GM23338 (cell line): ENCODE data around the gene CFH. TPM values are rescaled to one million over a fixed set of nuclear protein-coding genes. Genes with fewer than 3 reads are reported as not detected.

Experiments
- ATAC-seq: fragments of 200-7000 bp; cut with Tn5 transposase; 3 replicates; pipeline ENCODE4 v1.9.1; 2020
- DNase-seq: peaks from one replicate; pipeline ENCODE4 v3.0.0-alpha.2; 2015; ENCODE audit warnings: low spot score
- H2AFZ ChIP-seq: fragments of 200-600 bp; sonication (generic); 2 replicates; pipeline ENCODE4 v1.8.0; 2016; ENCODE audit warnings: antibody characterized with exemption, mild to moderate bottlenecking, moderate library complexity
- H3F3A ChIP-seq: fragments of 200-600 bp; sonication (generic); replicated peaks from 2 replicates; pipeline ENCODE4 v1.8.0; 2017; ENCODE audit warnings: antibody characterized with exemption, mixed run types, low read depth
- H3K27ac ChIP-seq: fragments of 200-600 bp; sonication (generic); 2 replicates; pipeline ENCODE4 v1.6.1; 2016; ENCODE audit warnings: low read depth
- H3K27me3 ChIP-seq: fragments of 200-600 bp; sonication (generic); 2 replicates; pipeline ENCODE4 v1.8.0; 2016; ENCODE audit warnings: mild to moderate bottlenecking, mixed run types, moderate library complexity; ENCODE audit not compliant: insufficient read depth
- H3K36me3 ChIP-seq: fragments of 200-600 bp; sonication (generic); 2 replicates; pipeline ENCODE4 v1.8.0; 2016; ENCODE audit warnings: mild to moderate bottlenecking; ENCODE audit not compliant: insufficient read depth
- H3K4me1 ChIP-seq: fragments of 200-600 bp; sonication (generic); 2 replicates; pipeline ENCODE4 v1.8.0; 2016; ENCODE audit warnings: mild to moderate bottlenecking, moderate library complexity; ENCODE audit not compliant: insufficient read depth
- H3K4me2 ChIP-seq: fragments of 200-600 bp; sonication (generic); 2 replicates; pipeline ENCODE4 v1.7.1; 2017; ENCODE audit warnings: mixed run types
- H3K4me3 ChIP-seq: fragments of 200-600 bp; sonication (generic); 2 replicates; pipeline ENCODE4 v1.6.1; 2016; ENCODE audit warnings: mixed run types
- H3K79me2 ChIP-seq: fragments of 200-600 bp; sonication (generic); replicated peaks from 2 replicates; pipeline ENCODE4 v1.8.0; 2017; ENCODE audit warnings: mild to moderate bottlenecking; ENCODE audit not compliant: insufficient read depth
- H3K9me2 ChIP-seq: fragments of 200-600 bp; sonication (generic); 2 replicates; pipeline ENCODE4 v1.8.0; 2017; ENCODE audit not compliant: insufficient read depth
- H4K20me1 ChIP-seq: fragments of 200-600 bp; sonication (generic); replicated peaks from 2 replicates; pipeline ENCODE4 v1.8.0; 2017; ENCODE audit warnings: mild to moderate bottlenecking; ENCODE audit not compliant: insufficient read depth
- H3K27ac Mint-ChIP-seq: 2 replicates; pipeline ENCODE4 v1.8.0; 2020; ENCODE audit warnings: inconsistent platforms, mild to moderate bottlenecking, moderate library complexity, mixed read lengths
- H3K27me3 Mint-ChIP-seq: 3 replicates; pipeline ENCODE4 v1.8.0; 2022; ENCODE audit warnings: low read depth, mild to moderate bottlenecking, moderate library complexity, mixed read lengths, inconsistent platforms; ENCODE audit not compliant: insufficient read depth, poor library complexity
- H3K36me3 Mint-ChIP-seq: 3 replicates; pipeline ENCODE4 v1.8.0; 2021; ENCODE audit warnings: low read depth, mild to moderate bottlenecking, inconsistent platforms, moderate library complexity, mixed read lengths
- H3K4me1 Mint-ChIP-seq: 3 replicates; pipeline ENCODE4 v1.8.0; 2020; ENCODE audit warnings: mild to moderate bottlenecking, inconsistent platforms, mixed read lengths
- H3K4me3 Mint-ChIP-seq: 3 replicates; pipeline ENCODE4 v1.8.0; 2021; ENCODE audit warnings: moderate library complexity, mild to moderate bottlenecking, inconsistent platforms, mixed read lengths
- H3K9me3 Mint-ChIP-seq: 3 replicates; pipeline ENCODE4 v1.8.0; 2020; ENCODE audit warnings: moderate library complexity, mild to moderate bottlenecking, inconsistent platforms, mixed read lengths
- EZH2 ChIP-seq: fragments of 200-600 bp; sonication (generic); IDR thresholded peaks from one replicate; pipeline ENCODE4 v1.8.0; 2017; ENCODE audit warnings: antibody characterized with exemption, mild to moderate bottlenecking, low read depth; ENCODE audit not compliant: unreplicated experiment
- EZH2phosphoT487 ChIP-seq: fragments of 200-600 bp; sonication (generic); IDR thresholded peaks from one replicate; pipeline ENCODE4 v1.8.1; 2018; ENCODE audit warnings: antibody characterized with exemption; ENCODE audit not compliant: unreplicated experiment
- JUNB ChIP-seq: IDR thresholded peaks from one replicate; pipeline ENCODE4 v1.6.1; 2016; ENCODE audit warnings: antibody characterized with exemption; ENCODE audit not compliant: unreplicated experiment
- NANOG ChIP-seq: IDR thresholded peaks from 2 replicates; pipeline ENCODE4 v1.6.1; 2016; ENCODE audit warnings: antibody characterized with exemption, borderline replicate concordance
- POLR2AphosphoS5 ChIP-seq: IDR thresholded peaks from 2 replicates; pipeline ENCODE4 v1.6.1; 2016; ENCODE audit warnings: antibody characterized with exemption, low read depth
- STAT1 ChIP-seq: IDR thresholded peaks from one replicate; pipeline ENCODE4 v1.6.1; 2016; ENCODE audit warnings: antibody characterized with exemption; ENCODE audit not compliant: unreplicated experiment
- ZNF114 ChIP-seq: fragments of 250-450 bp; sonication (Bioruptor Pico); IDR thresholded peaks from 2 replicates; pipeline ENCODE4 v1.5.0; 2020; ENCODE audit warnings: mild to moderate bottlenecking, moderate library complexity
- ZNF331 ChIP-seq: fragments of 250-450 bp; sonication (Bioruptor Pico); IDR thresholded peaks from 2 replicates; pipeline ENCODE4 v1.5.0; 2020; ENCODE audit warnings: low read depth, mild to moderate bottlenecking, moderate library complexity
- polyA plus RNA-seq: library from polyadenylated mRNA; unstranded; fragments of >200 nt; fragmentation: Nextera tagmentation; extraction: Ambion mirVana; gene quantifications from 2 replicates; pipeline ENCODE4 v1.2.1, GENCODE V29; 2016
- total RNA-seq: library from RNA; depleted of rRNA; stranded (reverse); fragments of >200 nt; shearing (Covaris generic); gene quantifications from 2 replicates; pipeline ENCODE4 v1.2.3, GENCODE V29; 2014
- TF ChIP-seq, protein P1 (sequence below): fragments of 250-450 bp; sonication (Bioruptor Pico); IDR thresholded peaks from 2 replicates; pipeline ENCODE4 v1.5.0; 2020; ENCODE audit warnings: mild to moderate bottlenecking, moderate library complexity
- TF ChIP-seq, protein P2 (sequence below): IDR thresholded peaks from one replicate; pipeline ENCODE4 v1.6.1; 2018; ENCODE audit warnings: antibody characterized with exemption; ENCODE audit not compliant: unreplicated experiment
- TF ChIP-seq, protein P3 (sequence below): IDR thresholded peaks from 2 replicates; pipeline ENCODE4 v1.6.1; 2016; ENCODE audit warnings: antibody characterized with exemption
- TF ChIP-seq, protein P4 (sequence below), 2 experiments: fragments of 200-600 bp in 1 of 2; sonication (generic) in 1 of 2; conservative IDR thresholded peaks; 2 replicates each; pipeline versions ENCODE4 v1.5.1 to v1.6.1; 2016 to 2017; ENCODE audit warnings: antibody characterized with exemption in 2 of 2, low read depth in 2 of 2, mild to moderate bottlenecking in 2 of 2, moderate library complexity in 1 of 2

Gene CFH
- total and polyA plus RNA-seq, 2 experiments from 2014 or later, result not detected

DNA sequence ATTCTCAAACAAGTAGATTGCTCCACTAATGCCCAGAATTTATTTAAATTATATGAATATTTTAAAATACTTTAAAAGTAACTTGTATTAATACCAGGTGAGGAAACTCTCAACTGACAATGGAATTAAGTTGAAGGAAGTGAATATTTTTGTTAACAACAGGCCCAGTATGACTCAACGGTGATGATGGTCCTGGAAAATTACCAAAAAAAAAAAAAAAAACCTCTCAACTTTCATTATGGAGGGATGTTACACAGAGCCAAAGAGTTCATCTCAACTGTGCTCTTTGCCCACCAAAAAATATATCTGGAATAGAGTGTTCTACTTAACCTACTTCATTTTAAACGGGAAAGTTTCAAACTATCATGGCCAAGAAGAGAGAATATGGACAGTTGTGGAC is 28.3 kb downstream of the CFH start (continued):
- TF ChIP-seq, protein P1, sequence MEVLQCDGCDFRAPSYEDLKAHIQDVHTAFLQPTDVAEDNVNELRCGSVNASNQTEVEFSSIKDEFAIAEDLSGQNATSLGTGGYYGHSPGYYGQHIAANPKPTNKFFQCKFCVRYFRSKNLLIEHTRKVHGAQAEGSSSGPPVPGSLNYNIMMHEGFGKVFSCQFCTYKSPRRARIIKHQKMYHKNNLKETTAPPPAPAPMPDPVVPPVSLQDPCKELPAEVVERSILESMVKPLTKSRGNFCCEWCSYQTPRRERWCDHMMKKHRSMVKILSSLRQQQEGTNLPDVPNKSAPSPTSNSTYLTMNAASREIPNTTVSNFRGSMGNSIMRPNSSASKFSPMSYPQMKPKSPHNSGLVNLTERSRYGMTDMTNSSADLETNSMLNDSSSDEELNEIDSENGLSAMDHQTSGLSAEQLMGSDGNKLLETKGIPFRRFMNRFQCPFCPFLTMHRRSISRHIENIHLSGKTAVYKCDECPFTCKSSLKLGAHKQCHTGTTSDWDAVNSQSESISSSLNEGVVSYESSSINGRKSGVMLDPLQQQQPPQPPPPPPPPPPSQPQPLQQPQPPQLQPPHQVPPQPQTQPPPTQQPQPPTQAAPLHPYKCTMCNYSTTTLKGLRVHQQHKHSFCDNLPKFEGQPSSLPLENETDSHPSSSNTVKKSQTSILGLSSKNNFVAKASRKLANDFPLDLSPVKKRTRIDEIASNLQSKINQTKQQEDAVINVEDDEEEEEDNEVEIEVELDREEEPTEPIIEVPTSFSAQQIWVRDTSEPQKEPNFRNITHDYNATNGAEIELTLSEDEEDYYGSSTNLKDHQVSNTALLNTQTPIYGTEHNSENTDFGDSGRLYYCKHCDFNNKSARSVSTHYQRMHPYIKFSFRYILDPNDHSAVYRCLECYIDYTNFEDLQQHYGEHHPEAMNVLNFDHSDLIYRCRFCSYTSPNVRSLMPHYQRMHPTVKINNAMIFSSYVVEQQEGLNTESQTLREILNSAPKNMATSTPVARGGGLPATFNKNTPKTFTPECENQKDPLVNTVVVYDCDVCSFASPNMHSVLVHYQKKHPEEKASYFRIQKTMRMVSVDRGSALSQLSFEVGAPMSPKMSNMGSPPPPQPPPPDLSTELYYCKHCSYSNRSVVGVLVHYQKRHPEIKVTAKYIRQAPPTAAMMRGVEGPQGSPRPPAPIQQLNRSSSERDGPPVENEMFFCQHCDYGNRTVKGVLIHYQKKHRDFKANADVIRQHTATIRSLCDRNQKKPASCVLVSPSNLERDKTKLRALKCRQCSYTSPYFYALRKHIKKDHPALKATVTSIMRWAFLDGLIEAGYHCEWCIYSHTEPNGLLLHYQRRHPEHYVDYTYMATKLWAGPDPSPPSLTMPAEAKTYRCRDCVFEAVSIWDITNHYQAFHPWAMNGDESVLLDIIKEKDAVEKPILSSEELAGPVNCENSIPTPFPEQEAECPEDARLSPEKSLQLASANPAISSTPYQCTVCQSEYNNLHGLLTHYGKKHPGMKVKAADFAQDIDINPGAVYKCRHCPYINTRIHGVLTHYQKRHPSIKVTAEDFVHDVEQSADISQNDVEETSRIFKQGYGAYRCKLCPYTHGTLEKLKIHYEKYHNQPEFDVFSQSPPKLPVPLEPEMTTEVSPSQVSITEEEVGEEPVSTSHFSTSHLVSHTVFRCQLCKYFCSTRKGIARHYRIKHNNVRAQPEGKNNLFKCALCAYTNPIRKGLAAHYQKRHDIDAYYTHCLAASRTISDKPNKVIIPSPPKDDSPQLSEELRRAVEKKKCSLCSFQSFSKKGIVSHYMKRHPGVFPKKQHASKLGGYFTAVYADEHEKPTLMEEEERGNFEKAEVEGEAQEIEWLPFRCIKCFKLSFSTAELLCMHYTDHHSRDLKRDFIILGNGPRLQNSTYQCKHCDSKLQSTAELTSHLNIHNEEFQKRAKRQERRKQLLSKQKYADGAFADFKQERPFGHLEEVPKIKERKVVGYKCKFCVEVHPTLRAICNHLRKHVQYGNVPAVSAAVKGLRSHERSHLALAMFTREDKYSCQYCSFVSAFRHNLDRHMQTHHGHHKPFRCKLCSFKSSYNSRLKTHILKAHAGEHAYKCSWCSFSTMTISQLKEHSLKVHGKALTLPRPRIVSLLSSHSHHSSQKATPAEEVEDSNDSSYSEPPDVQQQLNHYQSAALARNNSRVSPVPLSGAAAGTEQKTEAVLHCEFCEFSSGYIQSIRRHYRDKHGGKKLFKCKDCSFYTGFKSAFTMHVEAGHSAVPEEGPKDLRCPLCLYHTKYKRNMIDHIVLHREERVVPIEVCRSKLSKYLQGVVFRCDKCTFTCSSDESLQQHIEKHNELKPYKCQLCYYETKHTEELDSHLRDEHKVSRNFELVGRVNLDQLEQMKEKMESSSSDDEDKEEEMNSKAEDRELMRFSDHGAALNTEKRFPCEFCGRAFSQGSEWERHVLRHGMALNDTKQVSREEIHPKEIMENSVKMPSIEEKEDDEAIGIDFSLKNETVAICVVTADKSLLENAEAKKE (CRISPR knock-in tag), result no peak
- no peak for TF ChIP-seq NANOG
- TF ChIP-seq EZH2, result no peak
- no peak for TF ChIP-seq EZH2phosphoT487

DNA sequence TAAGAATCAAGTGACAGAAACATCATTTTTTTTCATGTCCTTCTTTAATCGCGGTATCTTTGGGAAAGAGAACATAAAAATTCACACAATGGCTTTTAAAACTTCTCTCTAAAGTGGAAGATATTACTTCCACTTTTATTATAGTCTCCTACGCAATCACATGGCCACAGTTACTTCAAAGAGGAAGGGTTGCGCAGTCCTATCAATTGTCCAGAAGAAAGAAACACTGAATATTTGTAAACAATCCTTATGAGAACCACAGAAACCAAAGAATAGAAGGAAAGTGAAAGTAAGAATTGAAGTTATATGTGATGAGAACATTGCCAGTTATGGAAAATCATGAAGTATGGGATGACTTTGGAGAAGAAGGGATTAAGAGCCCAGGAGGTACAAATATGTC is 32.6 kb downstream of the CFH start:
- H3K36me3 Mint-ChIP-seq, result no peaks in the 10 kb centered on the region
- no peak overlapping the region for H2AFZ ChIP-seq
- H3K27ac ChIP-seq, result no peak overlapping the region
- H4K20me1 ChIP-seq, result no peaks in the 10 kb centered on the region
- no peaks in the 10 kb centered on the region for H3K79me2 ChIP-seq
- H3K4me1 Mint-ChIP-seq, result no peaks in the 10 kb centered on the region
- H3K4me1 ChIP-seq, result no peaks in the 10 kb centered on the region
- H3K9me3 Mint-ChIP-seq, result no peaks in the 10 kb centered on the region
- H3K4me3 ChIP-seq, result no peak overlapping the region
- H3K27ac Mint-ChIP-seq, result no peak overlapping the region
- no peaks in the 10 kb centered on the region for H3K27me3 ChIP-seq
- no peaks in the 10 kb centered on the region for H3K27me3 Mint-ChIP-seq
- ATAC-seq (no peak), DNase-seq (no peak)
- H3K4me3 Mint-ChIP-seq, result no peak overlapping the region
- no peaks in the 10 kb centered on the region for H3K36me3 ChIP-seq
- H3K4me2 ChIP-seq, result no peak overlapping the region
- H3K9me2 ChIP-seq, result no peaks in the 10 kb centered on the region
- no peaks in the 10 kb centered on the region for H3F3A ChIP-seq
- TF ChIP-seq NANOG (no peak), POLR2AphosphoS5 (no peak), EZH2phosphoT487 (no peak), ZNF114 (CRISPR knock-in tag) (no peak), STAT1 (no peak), EZH2 (no peak), JUNB (no peak), ZNF331 (CRISPR knock-in tag) (no peak)
- TF ChIP-seq, protein P2, sequence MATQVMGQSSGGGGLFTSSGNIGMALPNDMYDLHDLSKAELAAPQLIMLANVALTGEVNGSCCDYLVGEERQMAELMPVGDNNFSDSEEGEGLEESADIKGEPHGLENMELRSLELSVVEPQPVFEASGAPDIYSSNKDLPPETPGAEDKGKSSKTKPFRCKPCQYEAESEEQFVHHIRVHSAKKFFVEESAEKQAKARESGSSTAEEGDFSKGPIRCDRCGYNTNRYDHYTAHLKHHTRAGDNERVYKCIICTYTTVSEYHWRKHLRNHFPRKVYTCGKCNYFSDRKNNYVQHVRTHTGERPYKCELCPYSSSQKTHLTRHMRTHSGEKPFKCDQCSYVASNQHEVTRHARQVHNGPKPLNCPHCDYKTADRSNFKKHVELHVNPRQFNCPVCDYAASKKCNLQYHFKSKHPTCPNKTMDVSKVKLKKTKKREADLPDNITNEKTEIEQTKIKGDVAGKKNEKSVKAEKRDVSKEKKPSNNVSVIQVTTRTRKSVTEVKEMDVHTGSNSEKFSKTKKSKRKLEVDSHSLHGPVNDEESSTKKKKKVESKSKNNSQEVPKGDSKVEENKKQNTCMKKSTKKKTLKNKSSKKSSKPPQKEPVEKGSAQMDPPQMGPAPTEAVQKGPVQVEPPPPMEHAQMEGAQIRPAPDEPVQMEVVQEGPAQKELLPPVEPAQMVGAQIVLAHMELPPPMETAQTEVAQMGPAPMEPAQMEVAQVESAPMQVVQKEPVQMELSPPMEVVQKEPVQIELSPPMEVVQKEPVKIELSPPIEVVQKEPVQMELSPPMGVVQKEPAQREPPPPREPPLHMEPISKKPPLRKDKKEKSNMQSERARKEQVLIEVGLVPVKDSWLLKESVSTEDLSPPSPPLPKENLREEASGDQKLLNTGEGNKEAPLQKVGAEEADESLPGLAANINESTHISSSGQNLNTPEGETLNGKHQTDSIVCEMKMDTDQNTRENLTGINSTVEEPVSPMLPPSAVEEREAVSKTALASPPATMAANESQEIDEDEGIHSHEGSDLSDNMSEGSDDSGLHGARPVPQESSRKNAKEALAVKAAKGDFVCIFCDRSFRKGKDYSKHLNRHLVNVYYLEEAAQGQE, result no peak
- TF ChIP-seq, protein P3, sequence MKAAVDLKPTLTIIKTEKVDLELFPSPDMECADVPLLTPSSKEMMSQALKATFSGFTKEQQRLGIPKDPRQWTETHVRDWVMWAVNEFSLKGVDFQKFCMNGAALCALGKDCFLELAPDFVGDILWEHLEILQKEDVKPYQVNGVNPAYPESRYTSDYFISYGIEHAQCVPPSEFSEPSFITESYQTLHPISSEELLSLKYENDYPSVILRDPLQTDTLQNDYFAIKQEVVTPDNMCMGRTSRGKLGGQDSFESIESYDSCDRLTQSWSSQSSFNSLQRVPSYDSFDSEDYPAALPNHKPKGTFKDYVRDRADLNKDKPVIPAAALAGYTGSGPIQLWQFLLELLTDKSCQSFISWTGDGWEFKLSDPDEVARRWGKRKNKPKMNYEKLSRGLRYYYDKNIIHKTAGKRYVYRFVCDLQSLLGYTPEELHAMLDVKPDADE, result no peak
- TF ChIP-seq, protein P4, sequence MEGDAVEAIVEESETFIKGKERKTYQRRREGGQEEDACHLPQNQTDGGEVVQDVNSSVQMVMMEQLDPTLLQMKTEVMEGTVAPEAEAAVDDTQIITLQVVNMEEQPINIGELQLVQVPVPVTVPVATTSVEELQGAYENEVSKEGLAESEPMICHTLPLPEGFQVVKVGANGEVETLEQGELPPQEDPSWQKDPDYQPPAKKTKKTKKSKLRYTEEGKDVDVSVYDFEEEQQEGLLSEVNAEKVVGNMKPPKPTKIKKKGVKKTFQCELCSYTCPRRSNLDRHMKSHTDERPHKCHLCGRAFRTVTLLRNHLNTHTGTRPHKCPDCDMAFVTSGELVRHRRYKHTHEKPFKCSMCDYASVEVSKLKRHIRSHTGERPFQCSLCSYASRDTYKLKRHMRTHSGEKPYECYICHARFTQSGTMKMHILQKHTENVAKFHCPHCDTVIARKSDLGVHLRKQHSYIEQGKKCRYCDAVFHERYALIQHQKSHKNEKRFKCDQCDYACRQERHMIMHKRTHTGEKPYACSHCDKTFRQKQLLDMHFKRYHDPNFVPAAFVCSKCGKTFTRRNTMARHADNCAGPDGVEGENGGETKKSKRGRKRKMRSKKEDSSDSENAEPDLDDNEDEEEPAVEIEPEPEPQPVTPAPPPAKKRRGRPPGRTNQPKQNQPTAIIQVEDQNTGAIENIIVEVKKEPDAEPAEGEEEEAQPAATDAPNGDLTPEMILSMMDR (conservative IDR thresholded peaks at IDR 0.05; ENCODE audit: low read depth in 2 of 2), result no peak
